ENCODE measurements around the gene ORM1. TPM values are rescaled to one million over a fixed set of nuclear protein-coding genes. Genes with fewer than 3 reads are reported as not detected.

ORM1 gene
- total and polyA plus RNA-seq, 2 donors from 2014 or later: 0.73 TPM; not detected in 1

- Histone ChIP-seq H3K4me3 (ENCODE audit: low read length in 3 of 3) (no peak overlapping the region), H3K9me3 (ENCODE audit: control insufficient read depth in 2 of 3, insufficient read depth in 1 of 3, low read length in 3 of 3) (no peaks in the 10 kb centered on the region), H3K36me3 (ENCODE audit: control insufficient read depth in 2 of 3, insufficient read depth in 3 of 3, low read length in 3 of 3) (peaks cover 0 to 7% (median 4%) of the 10 kb centered on the region in 3 donors), H3K27ac (ENCODE audit: low read depth in 2 of 2, low read length in 2 of 2) (no peak overlapping the region), H3K9ac (ENCODE audit: low read length in 3 of 3) (no peak overlapping the region), H3K27me3 (ENCODE audit: control insufficient read depth, insufficient read depth, low read length) (no peaks in the 10 kb centered on the region), H3K4me1 (ENCODE audit: control insufficient read depth in 2 of 3, insufficient read depth in 2 of 3, low read depth in 1 of 3, low read length in 3 of 3) (peaks cover 0 to 8% (median 0%) of the 10 kb centered on the region in 3 donors)
- FAIRE-seq (no peak), DNase-seq (peak in 1 of 5 donors; percentile 61)
- intact Hi-C loops (cut with DNase I): no loop called here
- TF ChIP-seq, protein P1, sequence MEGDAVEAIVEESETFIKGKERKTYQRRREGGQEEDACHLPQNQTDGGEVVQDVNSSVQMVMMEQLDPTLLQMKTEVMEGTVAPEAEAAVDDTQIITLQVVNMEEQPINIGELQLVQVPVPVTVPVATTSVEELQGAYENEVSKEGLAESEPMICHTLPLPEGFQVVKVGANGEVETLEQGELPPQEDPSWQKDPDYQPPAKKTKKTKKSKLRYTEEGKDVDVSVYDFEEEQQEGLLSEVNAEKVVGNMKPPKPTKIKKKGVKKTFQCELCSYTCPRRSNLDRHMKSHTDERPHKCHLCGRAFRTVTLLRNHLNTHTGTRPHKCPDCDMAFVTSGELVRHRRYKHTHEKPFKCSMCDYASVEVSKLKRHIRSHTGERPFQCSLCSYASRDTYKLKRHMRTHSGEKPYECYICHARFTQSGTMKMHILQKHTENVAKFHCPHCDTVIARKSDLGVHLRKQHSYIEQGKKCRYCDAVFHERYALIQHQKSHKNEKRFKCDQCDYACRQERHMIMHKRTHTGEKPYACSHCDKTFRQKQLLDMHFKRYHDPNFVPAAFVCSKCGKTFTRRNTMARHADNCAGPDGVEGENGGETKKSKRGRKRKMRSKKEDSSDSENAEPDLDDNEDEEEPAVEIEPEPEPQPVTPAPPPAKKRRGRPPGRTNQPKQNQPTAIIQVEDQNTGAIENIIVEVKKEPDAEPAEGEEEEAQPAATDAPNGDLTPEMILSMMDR (IDR thresholded peaks at IDR 0.05; ENCODE audit: borderline replicate concordance, extremely low read depth, insufficient read depth): no peak
Observed at GRCh38 chr9:114373960-114374730, 51.2 kb downstream of the ORM1 start.

DNA sequence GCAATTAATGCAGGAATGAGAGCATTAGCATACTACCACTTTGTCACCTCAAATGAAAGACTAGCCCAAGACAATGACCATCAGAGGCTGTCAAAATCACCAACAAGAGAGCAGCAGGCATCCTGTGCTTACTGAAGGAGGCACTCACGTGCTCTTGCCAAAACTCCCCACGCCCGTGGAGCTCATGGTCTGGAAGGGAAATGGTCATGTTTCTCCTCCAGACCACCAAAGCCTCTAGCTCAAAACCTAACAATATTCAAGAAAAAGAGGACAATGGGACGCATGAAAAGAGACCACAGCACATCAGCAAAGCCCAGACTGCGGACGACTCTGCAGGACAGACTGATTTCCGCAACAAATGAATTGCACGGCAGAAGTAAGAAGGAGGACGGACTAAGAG is 52.0 kb downstream of the ORM1 start:
- no peak for DNase-seq
- FAIRE-seq: no peak

GRCh38 chr9:114375386-114376175 is 52.7 kb downstream of the ORM1 start:
- Histone ChIP-seq H3K4me3 (ENCODE audit: low read length in 3 of 3) (no peak overlapping the region), H3K4me1 (ENCODE audit: control insufficient read depth in 2 of 3, insufficient read depth in 2 of 3, low read depth in 1 of 3, low read length in 3 of 3) (peaks cover 0 to 8% (median 0%) of the 10 kb centered on the region in 3 donors), H3K27ac (ENCODE audit: low read depth in 2 of 2, low read length in 2 of 2) (no peak overlapping the region), H3K36me3 (ENCODE audit: control insufficient read depth in 2 of 3, insufficient read depth in 3 of 3, low read length in 3 of 3) (peaks cover 2 to 9% (median 8%) of the 10 kb centered on the region in 3 donors), H3K9ac (ENCODE audit: low read length in 3 of 3) (no peak overlapping the region), H3K27me3 (ENCODE audit: control insufficient read depth, insufficient read depth, low read length) (no peaks in the 10 kb centered on the region), H3K9me3 (ENCODE audit: control insufficient read depth in 2 of 3, insufficient read depth in 1 of 3, low read length in 3 of 3) (no peaks in the 10 kb centered on the region)
- intact Hi-C loops (cut with DNase I): no loop called here
- TF ChIP-seq, protein P1 (IDR thresholded peaks at IDR 0.05; ENCODE audit: borderline replicate concordance, extremely low read depth, insufficient read depth): no peak
- FAIRE-seq (no peak), DNase-seq (peak in 1 of 5 donors; percentile 35)

More for the DNA sequence above, 52.0 kb downstream of the ORM1 start:
- H3K9ac ChIP-seq (ENCODE audit: low read length in 3 of 3): no peak overlapping the region
- no peaks in the 10 kb centered on the region for H3K9me3 ChIP-seq (ENCODE audit: control insufficient read depth in 2 of 3, insufficient read depth in 1 of 3, low read length in 3 of 3)
- TF ChIP-seq, protein P1 (IDR thresholded peaks at IDR 0.05; ENCODE audit: borderline replicate concordance, extremely low read depth, insufficient read depth): no peak
- H3K4me1 ChIP-seq (ENCODE audit: control insufficient read depth in 2 of 3, insufficient read depth in 2 of 3, low read depth in 1 of 3, low read length in 3 of 3): peaks cover 0 to 8% (median 0%) of the 10 kb centered on the region in 3 donors
- no peak overlapping the region for H3K27ac ChIP-seq (ENCODE audit: low read depth in 2 of 2, low read length in 2 of 2)
- H3K4me3 ChIP-seq (ENCODE audit: low read length in 3 of 3): no peak overlapping the region
- H3K27me3 ChIP-seq (ENCODE audit: control insufficient read depth, insufficient read depth, low read length): no peaks in the 10 kb centered on the region
- intact Hi-C loops (cut with DNase I): no loop called here
- H3K36me3 ChIP-seq (ENCODE audit: control insufficient read depth in 2 of 3, insufficient read depth in 3 of 3, low read length in 3 of 3): peaks cover 2 to 9% (median 8%) of the 10 kb centered on the region in 3 donors

Other genes with a start within 250 kb of the ORM1 start
- 5.3 TPM for gene AMBP, start 244.8 kb upstream of the ORM1 start, total RNA-seq
- gene AMBP, start 244.8 kb upstream of the ORM1 start, polyA plus RNA-seq (ENCODE audit: insufficient read depth, low read depth, low replicate concordance): 43.5 TPM
- gene KIF12, start 223.8 kb upstream of the ORM1 start, total RNA-seq: 202 TPM
- gene KIF12, start 223.8 kb upstream of the ORM1 start, polyA plus RNA-seq (ENCODE audit: insufficient read depth, low read depth, low replicate concordance): 155 TPM
- gene COL27A1, start 167.6 kb upstream of the ORM1 start, total RNA-seq: 45.6 TPM
- gene COL27A1, start 167.6 kb upstream of the ORM1 start, polyA plus RNA-seq (ENCODE audit: insufficient read depth, low read depth, low replicate concordance): 13.6 TPM
- gene ORM2, start 6.8 kb downstream of the ORM1 start, total RNA-seq: not detected
- gene ORM2, start 6.8 kb downstream of the ORM1 start, polyA plus RNA-seq (ENCODE audit: insufficient read depth, low read depth, low replicate concordance): not detected
- gene AKNA, start 64.9 kb downstream of the ORM1 start, total RNA-seq: 52.1 TPM
- 6.1 TPM for gene AKNA, start 64.9 kb downstream of the ORM1 start, polyA plus RNA-seq (ENCODE audit: insufficient read depth, low read depth, low replicate concordance)
- gene WHRN, start 182.4 kb downstream of the ORM1 start, total RNA-seq: 14.8 TPM
- gene WHRN, start 182.4 kb downstream of the ORM1 start, polyA plus RNA-seq (ENCODE audit: insufficient read depth, low read depth, low replicate concordance): 4.4 TPM